ENCODE measurements around the gene ATF3. TPM values are rescaled to one million over a fixed set of nuclear protein-coding genes. Genes with fewer than 3 reads are reported as not detected.

ATF3 gene
- total and polyA plus RNA-seq, 2 of the 4 experiments (the other 2 are of a cell fraction), result 9.9 to 12.3 TPM

DNA sequence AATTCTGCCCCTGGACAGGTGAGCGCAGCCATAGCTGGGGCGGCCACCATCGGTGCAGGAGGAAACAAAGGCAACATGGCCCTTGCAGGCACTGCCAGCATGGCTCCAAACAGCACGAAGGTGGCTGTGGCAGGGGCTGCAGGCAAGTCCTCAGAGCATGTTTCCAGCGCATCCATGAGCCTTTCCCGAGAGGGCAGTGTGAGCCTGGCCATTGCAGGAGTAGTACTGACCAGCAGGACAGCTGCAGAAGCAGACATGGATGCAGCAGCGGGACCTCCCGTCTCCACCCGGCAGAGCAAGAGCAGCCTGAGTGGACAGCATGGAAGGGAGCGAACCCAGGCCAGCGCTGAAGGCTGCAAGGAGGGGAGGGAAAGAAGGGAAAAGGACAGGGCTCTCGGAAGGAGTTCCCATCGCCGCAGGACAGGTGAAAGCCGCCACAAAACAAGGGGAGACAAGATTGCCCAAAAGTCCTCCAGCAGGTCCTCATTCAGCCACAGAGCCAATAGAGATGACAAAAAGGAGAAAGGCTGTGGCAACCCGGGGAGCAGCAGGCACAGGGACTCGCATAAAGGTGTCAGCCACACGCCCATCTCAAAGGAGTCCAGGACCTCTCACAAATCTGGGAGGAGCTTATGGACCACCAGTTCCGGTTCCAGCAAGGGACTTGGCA lies 17.4 kb downstream of the ATF3 start:
- no peak overlapping the region for H2AK9ac ChIP-seq (replicated peaks; ENCODE audit: low read depth, low read length, poor library complexity)
- H2BK120ac ChIP-seq (ENCODE audit: low read depth, low read length), result no peak overlapping the region
- H2BK15ac ChIP-seq (ENCODE audit: low read depth, low read length), result no peak overlapping the region
- no peaks in the 10 kb centered on the region for H3K79me1 ChIP-seq (ENCODE audit: low read depth in 1 of 2, low read length in 2 of 2)
- H4K91ac ChIP-seq (ENCODE audit: insufficient read depth, low read depth, low read length), result no peak overlapping the region
- H3K9me1 ChIP-seq (ENCODE audit: insufficient read depth, low read length), result peaks cover 7% of the 10 kb centered on the region; the same call in 1 of the 2 replicates
- no peak overlapping the region for H4K8ac ChIP-seq (ENCODE audit: low read depth in 2 of 2, low read length in 2 of 2)
- in situ Hi-C loops (cut with MboI; ENCODE audit: low sequenced_read_pairs) (no loop called here), intact Hi-C loops (cut with micrococcal nuclease) (no loop called here), dilution Hi-C loops (cut with HindIII; ENCODE audit: low sequenced_read_pairs, unreplicated experiment) (no loop called here)
- TF ChIP-seq FOS (IDR thresholded peaks at IDR 0.05; ENCODE audit: low read depth, low read length) (no peak), BHLHE40 (IDR thresholded peaks at IDR 0.05; ENCODE audit: low read depth, low read length) (no peak), RAD21 (IDR thresholded peaks at IDR 0.05; ENCODE audit: low read length) (no peak), MAZ (IDR thresholded peaks at IDR 0.05; ENCODE audit: borderline replicate concordance, low read depth, low read length) (no peak), SMC3 (IDR thresholded peaks at IDR 0.05; ENCODE audit: low read depth, low read length) (no peak), MXI1 (IDR thresholded peaks at IDR 0.05; ENCODE audit: borderline replicate concordance, low read depth, low read length) (no peak), CHD1 (IDR thresholded peaks at IDR 0.05; ENCODE audit: low read depth, low read length) (no peak), MAFK (IDR thresholded peaks at IDR 0.05; ENCODE audit: low read depth, low read length) (no peak), ELK1 (IDR thresholded peaks at IDR 0.05; ENCODE audit: borderline replicate concordance, low read depth, low read length) (no peak), RFX5 (IDR thresholded peaks at IDR 0.05; ENCODE audit: low read depth, low read length) (no peak), RCOR1 (IDR thresholded peaks at IDR 0.05; ENCODE audit: insufficient replicate concordance, low read length) (no peak), NFE2L2 (IDR thresholded peaks at IDR 0.05; ENCODE audit: low read depth, low read length) (no peak)
- TF ChIP-seq, protein P1, sequence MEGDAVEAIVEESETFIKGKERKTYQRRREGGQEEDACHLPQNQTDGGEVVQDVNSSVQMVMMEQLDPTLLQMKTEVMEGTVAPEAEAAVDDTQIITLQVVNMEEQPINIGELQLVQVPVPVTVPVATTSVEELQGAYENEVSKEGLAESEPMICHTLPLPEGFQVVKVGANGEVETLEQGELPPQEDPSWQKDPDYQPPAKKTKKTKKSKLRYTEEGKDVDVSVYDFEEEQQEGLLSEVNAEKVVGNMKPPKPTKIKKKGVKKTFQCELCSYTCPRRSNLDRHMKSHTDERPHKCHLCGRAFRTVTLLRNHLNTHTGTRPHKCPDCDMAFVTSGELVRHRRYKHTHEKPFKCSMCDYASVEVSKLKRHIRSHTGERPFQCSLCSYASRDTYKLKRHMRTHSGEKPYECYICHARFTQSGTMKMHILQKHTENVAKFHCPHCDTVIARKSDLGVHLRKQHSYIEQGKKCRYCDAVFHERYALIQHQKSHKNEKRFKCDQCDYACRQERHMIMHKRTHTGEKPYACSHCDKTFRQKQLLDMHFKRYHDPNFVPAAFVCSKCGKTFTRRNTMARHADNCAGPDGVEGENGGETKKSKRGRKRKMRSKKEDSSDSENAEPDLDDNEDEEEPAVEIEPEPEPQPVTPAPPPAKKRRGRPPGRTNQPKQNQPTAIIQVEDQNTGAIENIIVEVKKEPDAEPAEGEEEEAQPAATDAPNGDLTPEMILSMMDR (conservative IDR thresholded peaks at IDR 0.05; ENCODE audit: low read depth, low read length), result no peak
- H3K27ac ChIP-seq (ENCODE audit: insufficient read depth, low read length), result no peak overlapping the region
- 0 out of 2 replicates have a peak overlapping the region, but pooled peaks have one; percentile 33 for H2AK5ac ChIP-seq (ENCODE audit: low read depth, low read length)
- no peak overlapping the region for H4K5ac ChIP-seq (ENCODE audit: low read depth, low read length)
- DNase-seq (no peak), ATAC-seq (ENCODE audit: low read depth) (no peak)
- no peak overlapping the region for H2BK5ac ChIP-seq (ENCODE audit: low read depth, low read length, poor library complexity, severe bottlenecking)
- no peak overlapping the region for H3K4ac ChIP-seq (ENCODE audit: low read depth, low read length)
- H3K9ac ChIP-seq (ENCODE audit: low read depth, low read length), result no peak overlapping the region
- peaks cover 14% of the 10 kb centered on the region for H3K27me3 ChIP-seq (ENCODE audit: control insufficient read depth, insufficient read depth, low read length)
- H3K9me3 ChIP-seq (ENCODE audit: control insufficient read depth, insufficient read depth, low read length), result no peaks in the 10 kb centered on the region
- no peak overlapping the region for H3K18ac ChIP-seq (ENCODE audit: low read depth, low read length)
- ChIA-PET CTCF (interaction anchor here (0.7 kb wide), 1 partner anchor 77 kb away, joined by 3 read pairs; no protein-coding TSS in a partner anchor), POLR2A (ENCODE audit: unreplicated experiment) (no interaction called here)
- H3K56ac ChIP-seq (ENCODE audit: extremely low read depth, insufficient read depth, low read length), result no peak overlapping the region
- H3K4me3 ChIP-seq (ENCODE audit: insufficient read depth, low read depth, low read length), result no peak overlapping the region
- H3K14ac ChIP-seq (replicated peaks; ENCODE audit: low read depth, low read length), result no peak overlapping the region
- no peak overlapping the region for H3K4me2 ChIP-seq (ENCODE audit: low read depth, low read length)
- no peaks in the 10 kb centered on the region for H3K36me3 ChIP-seq (ENCODE audit: control insufficient read depth, insufficient read depth, low read length)
- no peak overlapping the region for H2BK20ac ChIP-seq (ENCODE audit: low read depth, low read length)
- H4K20me1 ChIP-seq (ENCODE audit: insufficient read depth, low read length), result peaks cover 3% of the 10 kb centered on the region; the same call in 1 of the 2 replicates
- no peak overlapping the region for H2AFZ ChIP-seq (replicated peaks; ENCODE audit: low read length, poor library complexity)
- H3K4me1 ChIP-seq (ENCODE audit: control insufficient read depth, insufficient read depth, low read length), result peaks cover 1% of the 10 kb centered on the region; the same call in 1 of the 2 replicates
- no peak overlapping the region for H3K23ac ChIP-seq (ENCODE audit: low read depth, low read length)
- no TSS peak for BruUV-seq (replicated peaks)
- 88% methylated on average over 18 of the region's 19 CpGs; no CpG with 5 or more reads in 1 of the 2 experiments for WGBS, 2 experiments (ENCODE audit: extremely low coverage in 2 of 2, insufficient read length in 1 of 2)
